Upper lobe of right lung (tissue), 1 donor: ENCODE results near the gene SRRD. TPM values are rescaled to one million over a fixed set of nuclear protein-coding genes. Genes with fewer than 3 reads are reported as not detected.

ENCODE experiments used
- ATAC-seq: fragments of 200-7000 bp; cut with Tn5 transposase; one replicate; pipeline ENCODE4 v1.9.1; 2020; ENCODE audit warnings: mild to moderate bottlenecking, moderate library complexity
- DNase-seq: peaks from one replicate; pipeline ENCODE4 v3.0.0-alpha.2; 2020
- H3K27ac ChIP-seq: fragments of 200-600 bp; one replicate; pipeline ENCODE4 v1.8.0; 2022
- H3K27me3 ChIP-seq: fragments of 200-600 bp; one replicate; pipeline ENCODE4 v1.8.0; 2022; ENCODE audit warnings: mild to moderate bottlenecking
- H3K36me3 ChIP-seq: fragments of 200-600 bp; one replicate; pipeline ENCODE4 v1.8.0; 2022
- H3K4me1 ChIP-seq: fragments of 200-600 bp; one replicate; pipeline ENCODE4 v1.8.0; 2022
- H3K4me3 ChIP-seq: fragments of 200-600 bp; one replicate; pipeline ENCODE4 v1.8.0; 2022; ENCODE audit warnings: mild to moderate bottlenecking
- H3K9me3 ChIP-seq: fragments of 200-600 bp; one replicate; pipeline ENCODE4 v1.8.0; 2022
- intact Hi-C: fragments of 100-400 bp; cut with DNase I; formaldehyde crosslinking; loops from one replicate; pipeline ENCODE4 v1.11.0; 2022
- total RNA-seq: library from RNA; stranded (reverse); fragmentation: NEBNext Ultra II Directional; extraction: Animal tissue kit (Norgen Biotek cat#: 25700); gene quantifications from one replicate; pipeline ENCODE4 v1.2.1, GENCODE V29; 2021
- TF ChIP-seq, protein P1 (sequence below): fragments of 200-600 bp; IDR thresholded peaks from one replicate; pipeline ENCODE4 v1.8.0; 2022; ENCODE audit warnings: antibody characterized with exemption
- donor health status: DM: no; HTN: yes; CAD: no; lungs with severe emphysema.

SRRD gene
- total RNA-seq, 1 donor from 2014 or later: 14.6 TPM

DNA sequence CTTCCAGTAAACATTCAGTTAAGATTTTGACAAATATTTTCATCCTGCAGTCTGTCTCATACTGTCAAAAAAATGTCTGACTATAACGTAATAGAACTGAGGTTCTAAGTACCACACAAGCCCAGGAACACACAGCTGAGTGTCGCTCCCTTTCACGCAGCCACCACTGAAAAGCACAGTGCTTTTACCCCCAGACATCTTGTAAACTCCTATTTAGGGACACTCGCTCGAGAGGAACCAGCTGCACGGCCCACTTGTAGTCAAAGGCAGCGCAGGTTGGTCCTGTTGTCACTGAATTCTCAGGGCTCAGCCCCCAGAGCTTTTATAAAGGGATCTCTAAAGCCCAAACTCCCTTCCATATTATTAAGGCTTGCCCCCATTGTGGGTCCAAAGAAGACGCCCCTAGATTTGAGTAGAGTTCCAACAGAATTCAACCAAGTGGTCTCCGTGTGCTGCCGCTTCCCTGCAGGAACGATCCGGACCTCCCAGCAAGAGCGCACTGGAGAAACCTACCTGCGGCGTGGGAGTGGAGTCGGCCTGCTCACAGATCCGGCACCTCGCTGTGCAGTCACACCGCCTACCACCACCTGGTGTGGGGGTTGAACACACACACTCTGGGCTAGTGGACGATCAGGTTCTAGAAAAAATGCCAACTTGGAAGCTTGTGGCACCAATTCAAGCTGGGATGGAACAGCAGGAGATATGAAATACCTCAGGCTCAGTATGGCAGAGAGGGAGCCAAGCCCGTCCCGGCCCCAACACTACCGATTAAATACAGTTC lies 31.3 kb upstream of the SRRD start:
- Histone ChIP-seq H3K4me1 (no peaks in the 10 kb centered on the region), H3K4me3 (no peak overlapping the region), H3K36me3 (peaks cover 52% of the 10 kb centered on the region), H3K9me3 (no peaks in the 10 kb centered on the region), H3K27me3 (no peaks in the 10 kb centered on the region), H3K27ac (no peak overlapping the region)
- no peak for ATAC-seq
- intact Hi-C loops: no loop called here
- TF ChIP-seq, protein P1, sequence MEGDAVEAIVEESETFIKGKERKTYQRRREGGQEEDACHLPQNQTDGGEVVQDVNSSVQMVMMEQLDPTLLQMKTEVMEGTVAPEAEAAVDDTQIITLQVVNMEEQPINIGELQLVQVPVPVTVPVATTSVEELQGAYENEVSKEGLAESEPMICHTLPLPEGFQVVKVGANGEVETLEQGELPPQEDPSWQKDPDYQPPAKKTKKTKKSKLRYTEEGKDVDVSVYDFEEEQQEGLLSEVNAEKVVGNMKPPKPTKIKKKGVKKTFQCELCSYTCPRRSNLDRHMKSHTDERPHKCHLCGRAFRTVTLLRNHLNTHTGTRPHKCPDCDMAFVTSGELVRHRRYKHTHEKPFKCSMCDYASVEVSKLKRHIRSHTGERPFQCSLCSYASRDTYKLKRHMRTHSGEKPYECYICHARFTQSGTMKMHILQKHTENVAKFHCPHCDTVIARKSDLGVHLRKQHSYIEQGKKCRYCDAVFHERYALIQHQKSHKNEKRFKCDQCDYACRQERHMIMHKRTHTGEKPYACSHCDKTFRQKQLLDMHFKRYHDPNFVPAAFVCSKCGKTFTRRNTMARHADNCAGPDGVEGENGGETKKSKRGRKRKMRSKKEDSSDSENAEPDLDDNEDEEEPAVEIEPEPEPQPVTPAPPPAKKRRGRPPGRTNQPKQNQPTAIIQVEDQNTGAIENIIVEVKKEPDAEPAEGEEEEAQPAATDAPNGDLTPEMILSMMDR: no peak
- DNase-seq: no peak

DNA sequence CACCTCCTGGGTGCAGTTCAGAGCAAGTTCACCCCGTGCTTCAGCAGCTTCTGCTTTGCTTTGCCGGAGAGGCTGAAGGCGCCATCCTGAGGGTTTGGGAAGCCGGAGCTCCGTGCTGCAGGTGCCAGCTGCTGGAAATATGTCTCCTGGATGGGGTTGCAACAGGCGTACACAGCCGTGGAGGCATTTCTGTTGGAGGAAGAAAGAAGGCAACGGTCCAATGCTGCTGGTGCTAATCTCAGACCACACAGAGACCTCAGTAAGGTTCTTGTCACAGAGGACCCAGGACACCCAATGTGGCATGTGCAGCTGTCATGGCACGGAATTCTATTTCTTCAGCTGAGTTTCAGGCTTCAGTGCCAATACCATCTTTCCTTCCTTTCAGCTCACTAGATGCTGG lies 30.5 kb upstream of the SRRD start:
- ATAC-seq: no peak
- Histone ChIP-seq H3K27me3 (no peaks in the 10 kb centered on the region), H3K27ac (no peak overlapping the region), H3K9me3 (no peaks in the 10 kb centered on the region), H3K4me3 (no peak overlapping the region), H3K36me3 (peaks cover 60% of the 10 kb centered on the region), H3K4me1 (no peaks in the 10 kb centered on the region)
- intact Hi-C loops: no loop called here
- TF ChIP-seq, protein P1: no peak
- no peak for DNase-seq

DNA sequence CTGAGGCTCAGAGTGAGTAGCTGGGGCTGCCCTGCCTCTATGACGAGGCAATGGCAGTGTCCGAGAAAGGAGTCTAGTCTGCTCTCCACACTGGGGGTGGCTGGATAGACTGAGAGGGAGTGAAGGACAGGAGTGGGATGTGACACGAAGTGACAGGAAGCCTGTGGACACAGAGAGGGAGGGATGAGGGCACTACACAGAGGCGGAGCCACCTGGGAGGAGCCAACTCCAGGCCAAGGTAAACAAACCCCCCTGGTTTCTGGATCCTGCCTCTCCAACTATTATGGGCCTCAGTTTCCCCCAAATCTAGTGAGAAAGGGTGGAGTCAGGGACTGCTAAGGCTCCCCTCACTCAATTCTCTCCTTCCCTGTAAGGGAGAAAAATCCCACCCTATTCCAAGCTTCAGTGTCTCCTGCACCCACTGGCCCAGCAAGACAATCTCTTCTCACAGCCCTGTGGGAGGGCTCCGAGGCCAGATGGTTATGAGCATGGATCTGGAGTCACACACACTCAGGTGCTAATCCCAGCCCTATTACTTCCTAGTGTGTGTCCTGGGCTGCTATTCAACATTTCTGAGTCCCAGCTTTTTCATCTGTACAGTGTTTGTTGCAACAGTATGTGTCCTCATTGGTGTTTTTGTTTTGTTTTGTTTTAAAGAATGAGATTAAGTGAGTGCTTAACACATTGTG lies 29.7 kb upstream of the SRRD start:
- no peak for ATAC-seq

DNA sequence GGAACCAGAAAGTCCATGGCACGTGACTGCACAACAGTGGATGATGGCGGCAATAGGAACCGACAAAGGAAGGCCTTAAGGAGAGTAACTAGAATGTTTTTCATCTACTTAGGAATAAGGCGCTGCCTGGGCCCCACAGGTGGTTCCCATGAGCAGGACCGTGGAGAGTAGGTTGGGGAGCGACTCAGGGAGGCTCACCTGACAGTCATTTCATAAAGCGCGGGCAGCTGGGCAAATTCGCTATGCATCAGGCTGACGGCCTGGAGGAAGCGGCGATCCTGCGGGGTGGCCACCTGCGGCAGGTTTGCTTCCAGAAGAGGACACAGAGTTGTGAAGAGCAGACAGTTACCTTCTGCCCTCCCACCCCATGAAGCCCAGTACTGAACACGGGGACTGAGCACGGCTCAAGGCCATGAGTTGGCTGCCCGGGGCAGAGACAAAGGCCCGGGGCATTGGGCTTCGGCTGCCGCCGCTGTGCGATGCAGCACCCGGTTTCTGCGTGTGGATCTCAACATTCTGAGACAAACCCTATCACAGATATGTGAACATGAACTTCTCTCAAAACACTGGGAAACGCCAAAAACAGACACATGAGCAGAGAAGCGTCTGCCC lies 25.9 kb upstream of the SRRD start:
- Histone ChIP-seq H3K27me3 (no peaks in the 10 kb centered on the region), H3K4me3 (no peak overlapping the region), H3K36me3 (peaks cover 77% of the 10 kb centered on the region), H3K4me1 (no peaks in the 10 kb centered on the region), H3K27ac (no peak overlapping the region), H3K9me3 (no peaks in the 10 kb centered on the region)
- TF ChIP-seq, protein P1: no peak
- no peak for DNase-seq
- intact Hi-C loops: no loop called here
- ATAC-seq: no peak

More for the DNA sequence above, 29.7 kb upstream of the SRRD start:
- Histone ChIP-seq H3K4me3 (no peak overlapping the region), H3K27ac (no peak overlapping the region), H3K4me1 (no peaks in the 10 kb centered on the region), H3K27me3 (no peaks in the 10 kb centered on the region), H3K9me3 (no peaks in the 10 kb centered on the region), H3K36me3 (peaks cover 65% of the 10 kb centered on the region)
- DNase-seq: no peak
- TF ChIP-seq, protein P1: no peak
- intact Hi-C loops: no loop called here

DNA sequence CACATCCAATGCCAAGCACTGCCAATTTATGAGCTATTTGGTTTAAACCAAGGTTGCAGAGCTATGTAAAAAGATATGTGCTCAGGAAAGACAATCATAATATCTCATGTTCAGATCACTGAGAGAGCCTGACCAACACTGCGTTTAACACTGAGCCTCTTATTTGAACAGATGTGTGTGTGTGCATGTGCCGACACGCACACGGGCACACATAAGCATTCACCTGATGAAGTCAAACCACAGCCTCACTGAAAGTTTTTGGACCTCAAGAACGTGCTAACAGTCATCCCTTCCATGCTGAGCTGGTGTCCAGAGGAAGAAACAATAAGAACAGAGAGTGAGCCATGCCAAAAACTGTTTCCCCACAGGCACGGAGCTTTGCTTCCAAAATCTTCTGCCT lies 23.5 kb upstream of the SRRD start:
- no peaks in the 10 kb centered on the region for H3K4me1 ChIP-seq
- H3K27ac ChIP-seq: no peak overlapping the region
- no peak overlapping the region for H3K4me3 ChIP-seq
- no peaks in the 10 kb centered on the region for H3K9me3 ChIP-seq
- no peak for ATAC-seq
- intact Hi-C loops: no loop called here
- TF ChIP-seq, protein P1: no peak
- peaks cover 84% of the 10 kb centered on the region for H3K36me3 ChIP-seq
- DNase-seq: no peak
- H3K27me3 ChIP-seq: no peaks in the 10 kb centered on the region
